Activated CD4-positive, alpha-beta T cell treated with anti-CD3 and anti-CD28 coated beads, Interleukin-2, Interleukin-4, amounts not matched to agents 100 ng/mL and 50 ng/mL, durations not matched to agents 16 hours and 8 hours (primary cell): Measurements from ENCODE around the gene VAMP8.
"Not testable (repeated sequence)": the region's sequence is repeated elsewhere in the genome, so short reads cannot be mapped to it uniquely, and the experiment has no call there.

Source experiments
- DNase-seq: peaks from one replicate; pipeline ENCODE4 v3.0.0-alpha.2; 2020; ENCODE audit warnings: low spot score

Gene VAMP8

GRCh38 chr2:85598594-85599340 lies 21.4 kb downstream of the VAMP8 start:
- DNase-seq = no peak

- DNase-seq = no peak
Measured at GRCh38 chr2:85599468-85600234, 22.3 kb downstream of the VAMP8 start.

- DNase-seq = no peak
Measured at GRCh38 chr2:85600235-85600575, 22.8 kb downstream of the VAMP8 start.

GRCh38 chr2:85600951-85601770 lies 23.8 kb downstream of the VAMP8 start:
- no peak for DNase-seq

- DNase-seq = no peak
Measured at GRCh38 chr2:85601771-85602475, 24.5 kb downstream of the VAMP8 start.

- DNase-seq = peak; percentile 82
Measured at GRCh38 chr2:85602476-85603234, 25.3 kb downstream of the VAMP8 start, which contains the start of gene TMEM150A. TMEM150A (minus strand) TSS chr2:85602698; CDS start chr2:85601948, 750 bp downstream.

- not testable (repeated sequence) for DNase-seq
Measured at GRCh38 chr2:85604133-85604444, 26.7 kb downstream of the VAMP8 start.

GRCh38 chr2:85604568-85605339 lies 27.4 kb downstream of the VAMP8 start:
- no peak for DNase-seq

- DNase-seq = no peak
Measured at GRCh38 chr2:85605406-85606115, 28.2 kb downstream of the VAMP8 start.

- DNase-seq = no peak
Measured at GRCh38 chr2:85606116-85606455, 28.7 kb downstream of the VAMP8 start.

GRCh38 chr2:85607268-85608215 lies 30.2 kb downstream of the VAMP8 start:
- no peak for DNase-seq

GRCh38 chr2:85611217-85611704 lies 33.9 kb downstream of the VAMP8 start:
- DNase-seq = no peak

GRCh38 chr2:85611705-85612587 lies 34.6 kb downstream of the VAMP8 start, which contains the start of gene C2orf68:
C2orf68 (minus strand) TSS chr2:85612066; CDS start chr2:85611984, 82 bp downstream.
- DNase-seq = peak; percentile 92

GRCh38 chr2:85613717-85614515 lies 36.5 kb downstream of the VAMP8 start:
- no peak for DNase-seq

- not testable (repeated sequence) for DNase-seq
Measured at GRCh38 chr2:85614757-85615156, 37.4 kb downstream of the VAMP8 start.

GRCh38 chr2:85615413-85615728 lies 38.0 kb downstream of the VAMP8 start:
- DNase-seq = no peak

- not testable (repeated sequence) for DNase-seq
Measured at GRCh38 chr2:85617723-85618122, 40.3 kb downstream of the VAMP8 start.
